Measurements from ENCODE around the gene ABCA13.

Gene ABCA13

DNA sequence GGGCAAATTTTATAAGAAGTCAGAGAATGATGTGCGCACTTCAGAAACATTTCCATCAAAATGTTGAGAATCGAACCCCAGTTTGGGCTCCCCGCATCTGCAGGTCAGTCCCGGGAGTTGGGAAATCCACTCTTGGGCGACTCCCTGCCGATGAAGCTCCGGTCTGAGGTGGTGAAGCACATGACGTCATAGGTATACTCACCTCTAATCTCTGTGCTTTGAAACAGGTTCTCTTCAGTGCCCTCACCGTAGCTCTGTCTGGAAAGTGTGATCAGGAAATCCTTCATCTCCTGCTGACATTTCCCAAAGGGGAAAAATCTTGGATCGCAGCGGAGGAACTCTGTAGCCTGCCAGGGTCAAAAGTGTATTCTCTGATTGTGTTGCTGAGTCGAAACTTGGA lies 138.5 kb downstream of the ABCA13 start:
- TF ChIP-seq CTCF (IDR thresholded peaks at IDR 0.05; ENCODE audit: low read depth, low read length): no peak
- DNase-seq (ENCODE audit: extremely low read depth, low read depth): no peak

DNA sequence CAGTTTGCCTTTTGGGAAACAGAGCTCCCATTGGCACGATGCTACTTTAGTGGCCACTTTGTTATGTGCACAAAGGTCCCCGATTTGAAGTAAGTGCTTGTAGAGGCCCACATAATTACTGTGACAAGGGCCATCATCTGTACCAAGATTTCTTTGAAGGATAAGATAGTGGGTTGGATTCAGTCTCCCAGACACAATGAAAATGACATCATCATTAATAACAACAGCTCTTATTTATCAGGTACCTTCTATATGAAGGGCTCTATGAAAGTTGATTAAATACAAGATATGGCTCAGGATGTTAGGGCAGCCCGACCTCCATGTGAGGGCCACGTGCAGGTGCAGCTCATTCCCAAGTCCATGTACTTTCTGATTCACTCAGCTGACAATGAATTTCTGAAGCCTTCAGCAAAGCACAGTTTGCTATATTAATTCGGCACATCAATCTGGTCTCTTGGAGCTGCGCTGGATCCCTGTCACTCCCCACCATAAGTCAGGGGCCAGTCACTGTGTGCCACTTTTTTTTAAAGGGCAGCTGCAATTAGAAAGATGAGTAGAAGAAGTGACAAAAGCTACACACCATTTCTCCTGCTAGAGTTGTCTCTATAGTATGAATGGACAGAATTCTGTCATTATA lies 140.3 kb downstream of the ABCA13 start:
- DNase-seq (ENCODE audit: extremely low read depth, low read depth): no peak
- no peak; the same call in 1 of the 2 replicates for TF ChIP-seq CTCF (IDR thresholded peaks at IDR 0.05; ENCODE audit: low read depth, low read length)

GRCh38 chr7:48312151-48312550 lies 140.9 kb downstream of the ABCA13 start:
- no peak for DNase-seq (ENCODE audit: extremely low read depth, low read depth)

GRCh38 chr7:48316768-48317167 lies 145.5 kb downstream of the ABCA13 start:
- no peak for TF ChIP-seq CTCF (IDR thresholded peaks at IDR 0.05; ENCODE audit: low read depth, low read length)
- no peak for DNase-seq (ENCODE audit: extremely low read depth, low read depth)

More at GRCh38 chr7:48312151-48312550, 140.9 kb downstream of the ABCA13 start:
- TF ChIP-seq CTCF (IDR thresholded peaks at IDR 0.05; ENCODE audit: low read depth, low read length): no peak

DNA sequence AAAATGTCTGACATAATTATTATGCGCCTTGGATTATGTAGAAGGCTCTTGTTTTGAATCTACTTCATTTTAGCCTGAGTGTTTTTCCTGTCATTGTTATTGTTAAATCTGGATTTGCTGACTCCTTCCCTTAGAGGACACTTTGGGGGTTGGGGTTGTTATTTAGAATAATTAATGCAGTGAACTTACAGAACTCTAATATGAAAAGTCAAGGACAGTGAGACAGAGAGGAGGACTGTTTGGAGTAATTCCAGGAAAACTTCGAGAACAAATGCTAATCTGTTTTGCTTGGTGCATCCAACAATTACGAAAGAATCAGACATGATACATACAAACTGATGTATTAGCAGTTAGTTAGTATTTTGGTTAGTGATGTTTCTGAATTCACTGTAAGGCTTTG lies 146.1 kb downstream of the ABCA13 start:
- no peak for DNase-seq (ENCODE audit: extremely low read depth, low read depth)
- TF ChIP-seq CTCF (IDR thresholded peaks at IDR 0.05; ENCODE audit: low read depth, low read length): no peak

DNA sequence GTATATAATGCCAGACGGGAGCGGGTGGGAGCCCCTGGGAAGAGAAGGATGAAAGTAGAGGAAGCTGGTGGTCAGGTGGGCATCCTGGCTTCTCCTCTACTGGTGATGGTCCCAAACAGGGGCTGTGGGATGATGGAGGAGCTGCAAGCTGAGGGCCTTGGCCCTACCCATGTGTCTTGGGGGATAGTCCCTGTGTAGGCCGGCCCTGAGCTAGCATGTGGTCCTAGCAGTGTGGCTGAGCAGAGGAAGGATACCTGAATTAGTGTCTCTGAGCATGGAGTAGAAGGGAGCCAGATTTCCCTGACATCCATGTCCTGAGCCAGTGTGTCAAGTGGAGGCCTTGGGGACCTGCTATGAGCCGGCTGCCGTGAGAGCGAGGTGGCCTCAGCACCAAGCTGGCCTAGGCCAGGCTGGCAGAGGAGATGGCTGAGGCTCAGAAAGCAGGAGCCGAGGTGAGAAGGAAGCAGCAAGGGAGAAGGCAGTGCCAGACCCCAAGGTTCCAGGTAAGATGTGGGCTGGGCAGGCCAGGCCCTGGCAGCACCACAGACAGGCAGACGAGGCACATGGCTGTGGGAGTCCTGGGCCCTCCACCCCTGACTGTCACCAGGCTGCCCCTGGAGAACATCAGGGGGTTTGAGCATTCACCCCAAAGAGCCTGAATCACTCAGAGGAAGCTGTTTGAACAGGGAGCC lies 150.2 kb downstream of the ABCA13 start:
- no peak for DNase-seq (ENCODE audit: extremely low read depth, low read depth)
- no peak for TF ChIP-seq CTCF (IDR thresholded peaks at IDR 0.05; ENCODE audit: low read depth, low read length)

- no peak for DNase-seq (ENCODE audit: extremely low read depth, low read depth)
- TF ChIP-seq CTCF (IDR thresholded peaks at IDR 0.05; ENCODE audit: low read depth, low read length): peak; percentile 59
These were observed 165.9 kb downstream of the ABCA13 start for GRCh38 chr7:48337012-48337621.
